BLaER1 treated with 17β-estradiol and CSF1 and Interleukin-3, amounts not matched to agents 10 nM and 100 nM (cell line): Measurements from ENCODE around the gene TNS1.

ENCODE experiments used
- H3K27ac ChIP-seq, 11 experiments: shearing (Covaris generic); formaldehyde crosslinking; 2 replicates each; pipeline ENCODE4 v1.8.1; 2022
- H3K27me3 ChIP-seq, 11 experiments: shearing (Covaris generic); formaldehyde crosslinking; 2 replicates each; pipeline ENCODE4 v1.8.1; 2022
- H3K36me3 ChIP-seq, 11 experiments: shearing (Covaris generic); formaldehyde crosslinking; 2 replicates each; pipeline ENCODE4 v1.8.1; 2022
- H3K4me1 ChIP-seq, 10 experiments: shearing (Covaris generic); formaldehyde crosslinking; 2 replicates each; pipeline ENCODE4 v1.8.1; 2022
- H3K4me2 ChIP-seq, 11 experiments: shearing (Covaris generic); formaldehyde crosslinking; 2 replicates each; pipeline ENCODE4 v1.8.1; 2022
- H3K4me3 ChIP-seq, 10 experiments: shearing (Covaris generic); formaldehyde crosslinking; 2 replicates each; pipeline ENCODE4 v1.8.1; 2022
- H3K9ac ChIP-seq, 11 experiments: shearing (Covaris generic); formaldehyde crosslinking; 2 replicates each; pipeline ENCODE4 v1.8.1; 2022
- H3K9me3 ChIP-seq, 11 experiments: shearing (Covaris generic); formaldehyde crosslinking; replicated peaks in 1 of 11; 2 replicates each; pipeline ENCODE4 v1.8.1; 2022
- H4K20me1 ChIP-seq, 11 experiments: shearing (Covaris generic); formaldehyde crosslinking; 2 replicates each; pipeline ENCODE4 v1.8.1; 2022
- Cebpa-rat ChIP-seq, 11 experiments: shearing (Covaris generic); IDR thresholded peaks; 2 replicates each; pipeline ENCODE4 v1.8.1; 2022

Gene TNS1

DNA sequence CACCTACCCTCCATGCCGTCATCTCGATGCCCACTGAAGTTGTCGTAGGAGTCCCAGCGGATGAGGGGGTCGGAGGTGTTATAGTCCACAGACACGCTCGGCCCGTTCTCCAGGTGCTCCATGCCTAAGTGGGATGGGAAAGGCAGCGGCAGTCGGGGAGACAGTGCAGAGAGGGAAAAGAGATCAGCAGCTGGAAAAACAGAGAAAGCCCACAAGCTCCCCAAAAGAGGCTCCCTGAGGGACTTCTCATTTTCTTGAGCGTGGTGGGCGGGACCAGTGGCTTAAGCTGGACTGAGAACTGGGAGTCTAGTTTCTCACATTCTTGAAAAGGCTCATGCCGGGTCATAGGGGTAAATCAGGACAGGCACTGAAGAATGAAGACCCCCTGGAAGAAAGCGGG lies 121.9 kb downstream of the TNS1 start:
- Histone ChIP-seq H3K4me1 (peaks cover 0 to 17% (median 9%) of the 10 kb centered on the region in 10 experiments; a peak in 16 of 20 replicates), H3K27me3 (no peaks in the 10 kb centered on the region), H3K36me3 (peaks cover 18 to 93% (median 70%) of the 10 kb centered on the region in 11 experiments), H3K27ac (no peak overlapping the region), H3K9me3 (no peaks in the 10 kb centered on the region), H4K20me1 (peaks cover 0 to 86% (median 0%) of the 10 kb centered on the region in 11 experiments; a peak in 3 of 22 replicates), H3K9ac (no peak overlapping the region), H3K4me3 (no peak overlapping the region), H3K4me2 (0 out of 22 replicates have a peak overlapping the region, but pooled peaks of 1 of the 11 experiments have one; percentile 18)
- TF ChIP-seq Cebpa-rat (IDR thresholded peaks at IDR 0.05) = no peak

DNA sequence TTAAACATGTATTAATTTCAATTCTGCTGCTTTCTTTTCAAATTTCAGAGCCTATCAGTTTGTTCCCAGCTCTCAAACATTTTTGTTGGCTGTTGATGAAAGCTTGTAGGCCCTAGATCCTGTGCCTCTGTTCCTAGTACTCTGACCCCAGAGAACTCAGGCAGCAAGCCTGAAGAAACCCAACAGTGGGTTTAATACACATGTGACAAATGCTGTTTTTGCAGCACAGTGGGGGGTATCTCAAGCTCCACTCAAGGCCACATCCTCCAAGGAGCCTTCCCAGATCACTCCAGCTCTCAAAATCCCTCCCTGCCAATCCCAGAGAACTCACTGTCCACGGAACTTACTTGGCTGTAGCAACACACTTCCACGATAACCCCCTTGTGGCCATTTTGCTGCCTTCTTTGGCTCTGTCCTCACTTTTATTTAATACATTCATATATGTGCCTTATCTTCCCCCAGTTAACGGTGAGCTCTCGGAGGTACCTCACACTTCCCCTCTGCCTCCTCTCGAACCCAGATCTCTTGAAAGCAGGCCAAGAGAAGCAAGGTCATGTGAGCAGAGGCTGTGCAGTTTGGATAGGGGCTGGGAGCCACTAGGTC lies 122.4 kb downstream of the TNS1 start:
- Histone ChIP-seq H3K4me1 (peaks cover 0 to 18% (median 9%) of the 10 kb centered on the region in 10 experiments; a peak in 15 of 20 replicates), H3K36me3 (peaks cover 18 to 93% (median 68%) of the 10 kb centered on the region in 11 experiments), H3K27ac (no peak overlapping the region), H3K27me3 (no peaks in the 10 kb centered on the region), H4K20me1 (peaks cover 0 to 86% (median 0%) of the 10 kb centered on the region in 11 experiments; a peak in 3 of 22 replicates), H3K4me3 (no peak overlapping the region), H3K9me3 (no peaks in the 10 kb centered on the region), H3K9ac (no peak overlapping the region), H3K4me2 (no peak overlapping the region)
- no peak for TF ChIP-seq Cebpa-rat (IDR thresholded peaks at IDR 0.05)

DNA sequence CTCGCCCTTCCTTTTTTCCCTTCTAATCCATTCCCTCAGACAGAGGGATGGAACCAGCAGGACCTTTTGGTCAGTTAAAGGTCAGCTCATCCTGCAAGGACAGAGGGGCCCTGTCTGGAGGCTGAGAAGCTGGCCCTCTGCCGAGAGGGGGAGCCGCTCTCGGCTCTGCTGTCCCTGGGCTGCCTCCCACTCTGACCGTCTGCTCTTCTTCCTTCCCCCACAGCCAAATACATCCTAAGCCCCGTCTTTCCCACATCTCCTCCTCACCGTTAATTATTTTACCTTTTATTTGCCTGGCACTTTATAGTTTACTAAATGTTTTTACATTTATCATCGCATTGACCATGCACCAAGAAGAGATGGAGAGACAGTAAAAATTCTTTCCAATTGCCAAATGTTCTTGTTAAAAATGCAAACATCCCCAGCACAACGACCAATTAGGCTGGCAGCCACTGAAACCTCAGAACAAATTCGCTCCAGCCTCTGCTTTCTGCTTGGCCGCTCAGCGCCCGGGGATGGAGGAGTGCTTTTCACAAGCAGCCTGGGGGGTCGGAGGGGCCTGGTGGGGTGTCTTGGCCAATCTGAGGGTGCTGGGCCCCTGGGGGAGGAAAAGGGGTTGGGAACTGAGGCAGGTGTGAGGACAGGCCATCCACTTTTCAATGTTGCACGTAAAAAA lies 123.7 kb downstream of the TNS1 start:
- Histone ChIP-seq H3K36me3 (peaks cover 8 to 94% (median 57%) of the 10 kb centered on the region in 11 experiments; a peak in 19 of 22 replicates), H4K20me1 (peaks cover 0 to 87% (median 0%) of the 10 kb centered on the region in 11 experiments; a peak in 3 of 22 replicates), H3K9me3 (no peaks in the 10 kb centered on the region), H3K4me2 (no peak overlapping the region), H3K27me3 (no peaks in the 10 kb centered on the region), H3K27ac (no peak overlapping the region), H3K4me1 (peaks cover 0 to 29% (median 14%) of the 10 kb centered on the region in 10 experiments; a peak in 15 of 20 replicates), H3K9ac (no peak overlapping the region), H3K4me3 (no peak overlapping the region)
- no peak for TF ChIP-seq Cebpa-rat (IDR thresholded peaks at IDR 0.05)

DNA sequence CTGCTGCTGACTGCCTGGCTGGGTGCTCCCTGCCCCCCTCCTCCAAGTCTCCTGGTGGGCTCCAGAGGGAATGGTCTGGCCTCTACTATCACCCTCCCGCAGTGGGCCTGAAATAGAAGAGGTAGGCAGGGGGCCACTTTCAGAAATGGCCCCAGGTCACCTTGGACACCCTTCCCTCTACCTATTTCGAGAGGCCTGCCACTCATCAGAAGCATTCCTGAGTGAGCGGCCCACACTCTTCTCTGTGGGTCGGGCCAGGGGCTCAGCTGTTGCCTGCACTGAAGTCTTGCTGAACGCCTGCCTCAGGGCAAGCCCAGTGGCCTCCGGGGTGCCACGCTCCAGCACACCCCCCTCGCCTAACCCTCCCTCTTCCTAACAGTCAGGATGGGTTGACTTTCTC lies 124.9 kb downstream of the TNS1 start:
- Histone ChIP-seq H3K4me3 (no peak overlapping the region), H3K9me3 (no peaks in the 10 kb centered on the region), H3K36me3 (peaks cover 10 to 94% (median 55%) of the 10 kb centered on the region in 11 experiments; a peak in 20 of 22 replicates), H3K9ac (no peak overlapping the region), H3K4me1 (peaks cover 0 to 29% (median 14%) of the 10 kb centered on the region in 10 experiments; a peak in 15 of 20 replicates), H3K27me3 (no peaks in the 10 kb centered on the region), H3K27ac (no peak overlapping the region), H3K4me2 (no peak overlapping the region), H4K20me1 (peaks cover 0 to 93% (median 0%) of the 10 kb centered on the region in 11 experiments; a peak in 3 of 22 replicates)
- TF ChIP-seq Cebpa-rat (IDR thresholded peaks at IDR 0.05) = no peak

DNA sequence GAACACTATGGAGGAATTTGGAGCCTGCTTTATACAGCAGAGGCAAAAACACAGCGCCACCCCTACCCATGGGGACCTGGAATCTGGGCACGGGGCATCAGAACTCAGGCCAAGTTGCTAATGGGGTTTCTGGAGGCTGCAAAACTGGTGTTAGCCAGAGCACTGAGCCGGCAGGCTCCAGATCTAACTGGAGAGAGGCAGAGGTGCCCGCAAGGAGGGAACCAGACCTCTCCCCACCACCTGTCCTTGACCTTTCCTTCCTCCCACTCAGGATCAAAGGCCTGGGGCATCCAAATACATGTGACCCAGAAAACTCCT lies 126.6 kb downstream of the TNS1 start:
- Histone ChIP-seq H3K36me3 (peaks cover 12 to 96% (median 59%) of the 10 kb centered on the region in 11 experiments; a peak in 20 of 22 replicates), H3K27me3 (no peaks in the 10 kb centered on the region), H3K4me2 (peak overlapping the region in 3 of 11 experiments; percentile 22 to 59 (median 39); a peak in 3 of 22 replicates), H3K9me3 (no peaks in the 10 kb centered on the region), H3K27ac (no peak overlapping the region), H3K9ac (no peak overlapping the region), H4K20me1 (peaks cover 0 to 99% (median 0%) of the 10 kb centered on the region in 11 experiments; a peak in 4 of 22 replicates), H3K4me3 (no peak overlapping the region), H3K4me1 (peaks cover 4 to 27% (median 14%) of the 10 kb centered on the region in 10 experiments; a peak in 15 of 20 replicates)
- no peak for TF ChIP-seq Cebpa-rat (IDR thresholded peaks at IDR 0.05)

DNA sequence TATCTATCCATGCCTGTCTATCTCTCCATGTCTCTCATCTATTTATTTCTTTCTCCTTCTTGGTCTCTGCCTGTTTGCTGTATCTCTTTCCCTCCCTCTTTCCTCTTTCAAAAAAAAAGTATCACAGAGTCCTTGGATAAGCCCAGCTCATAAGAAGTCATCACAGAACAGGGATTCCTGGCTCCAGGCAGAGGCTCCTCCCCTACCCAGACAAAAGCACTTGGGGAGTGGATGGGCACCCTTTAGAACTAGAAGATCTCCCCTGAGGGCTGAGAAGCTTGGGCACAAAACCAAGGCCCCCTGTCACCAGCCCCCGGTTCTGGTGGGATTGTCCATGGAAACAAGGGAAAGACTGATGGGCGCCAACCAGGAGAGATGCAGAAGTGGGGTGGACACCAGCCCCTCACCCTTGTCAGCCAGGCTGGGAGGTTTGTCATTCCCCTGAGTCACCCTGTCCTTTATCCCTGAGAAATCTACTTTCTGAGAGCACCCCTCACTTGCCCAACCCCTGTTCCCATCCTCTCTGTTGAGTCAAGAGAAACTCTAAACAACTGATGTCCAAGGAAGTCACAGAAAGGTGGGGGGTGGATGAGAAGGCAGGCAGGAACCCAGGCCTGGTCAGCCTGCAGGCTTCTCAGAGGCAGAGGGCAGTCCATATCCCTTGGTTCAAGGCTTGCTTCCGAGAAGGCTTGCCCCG lies 127.1 kb downstream of the TNS1 start:
- Histone ChIP-seq H3K27ac (no peak overlapping the region; a peak in 2 of 22 replicates), H3K4me1 (peaks cover 9 to 22% (median 13%) of the 10 kb centered on the region in 10 experiments; a peak in 17 of 20 replicates), H3K27me3 (no peaks in the 10 kb centered on the region), H3K4me3 (no peak overlapping the region), H3K36me3 (peaks cover 7 to 96% (median 56%) of the 10 kb centered on the region in 11 experiments; a peak in 19 of 22 replicates), H3K4me2 (peak overlapping the region in 8 of 11 experiments; percentile 22 to 59 (median 42); a peak in 13 of 22 replicates), H3K9me3 (no peaks in the 10 kb centered on the region), H4K20me1 (peaks cover 0 to 99% (median 1%) of the 10 kb centered on the region in 11 experiments; a peak in 4 of 22 replicates), H3K9ac (no peak overlapping the region)
- no peak for TF ChIP-seq Cebpa-rat (IDR thresholded peaks at IDR 0.05)

DNA sequence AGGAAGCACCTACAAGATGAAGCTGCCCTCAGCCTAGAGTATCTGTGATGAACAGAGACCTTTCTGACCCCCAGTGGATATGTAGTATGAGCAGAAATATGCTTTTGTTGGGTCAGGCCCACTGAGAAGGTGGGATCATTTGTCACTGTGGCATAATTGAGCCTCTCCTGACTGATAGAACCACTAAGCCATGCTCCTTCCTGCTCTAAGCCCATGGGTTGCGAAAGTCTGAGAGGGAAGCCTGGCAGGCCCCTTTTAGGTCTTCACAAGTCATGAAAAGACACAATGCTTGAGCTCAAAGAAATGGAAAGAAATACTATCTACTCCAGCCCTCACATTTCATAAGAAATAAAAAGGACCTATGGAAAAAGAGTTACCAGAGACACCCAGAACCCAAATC lies 127.7 kb downstream of the TNS1 start:
- H3K27ac ChIP-seq = no peak overlapping the region; a peak in 1 of 22 replicates
- peaks cover 0 to 99% (median 4%) of the 10 kb centered on the region in 11 experiments; a peak in 4 of 22 replicates for H4K20me1 ChIP-seq
- H3K4me3 ChIP-seq = no peak overlapping the region
- peak overlapping the region in 8 of 11 experiments; percentile 22 to 59 (median 42); a peak in 13 of 22 replicates for H3K4me2 ChIP-seq
- peak in 3 of 11 experiments; percentile 19 to 29 (median 22); a peak in 2 of 22 replicates for TF ChIP-seq Cebpa-rat (IDR thresholded peaks at IDR 0.05)
- H3K36me3 ChIP-seq = peaks cover 3 to 96% (median 53%) of the 10 kb centered on the region in 11 experiments; a peak in 16 of 22 replicates
- H3K4me1 ChIP-seq = peaks cover 14 to 22% (median 17%) of the 10 kb centered on the region in 10 experiments; a peak in 17 of 20 replicates
- H3K9me3 ChIP-seq = no peaks in the 10 kb centered on the region
- no peaks in the 10 kb centered on the region for H3K27me3 ChIP-seq
- H3K9ac ChIP-seq = no peak overlapping the region

DNA sequence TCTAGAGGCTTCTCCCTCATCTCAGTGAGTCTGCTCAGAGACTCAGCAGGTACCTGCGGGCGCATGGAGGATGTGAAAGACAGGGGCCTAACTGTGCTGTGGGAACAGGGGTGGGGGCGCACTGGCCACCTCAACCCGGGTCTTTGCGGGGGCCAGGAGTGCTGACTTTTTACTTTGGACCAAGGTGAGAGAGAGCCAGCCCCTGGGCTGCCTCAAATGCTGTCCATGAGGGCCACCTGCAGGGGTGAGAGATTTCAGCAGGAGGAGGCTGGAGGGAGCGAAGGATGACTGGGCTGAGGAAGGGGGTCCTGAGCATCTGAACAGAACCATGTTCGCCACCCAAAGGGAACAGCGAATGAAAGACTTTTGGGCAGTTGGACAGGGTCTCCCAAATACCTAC lies 129.4 kb downstream of the TNS1 start:
- TF ChIP-seq Cebpa-rat (IDR thresholded peaks at IDR 0.05) = no peak
- Histone ChIP-seq H3K27ac (no peak overlapping the region), H3K9ac (no peak overlapping the region), H3K4me3 (no peak overlapping the region), H4K20me1 (peaks cover 0 to 99% (median 5%) of the 10 kb centered on the region in 11 experiments; a peak in 5 of 22 replicates), H3K4me1 (peaks cover 14 to 27% (median 19%) of the 10 kb centered on the region in 10 experiments; a peak in 17 of 20 replicates), H3K9me3 (no peaks in the 10 kb centered on the region), H3K27me3 (no peaks in the 10 kb centered on the region), H3K36me3 (peaks cover 3 to 96% (median 43%) of the 10 kb centered on the region in 11 experiments; a peak in 14 of 22 replicates), H3K4me2 (no peak overlapping the region)
